Measurements from ENCODE around the gene OPALIN.

OPALIN gene

DNA sequence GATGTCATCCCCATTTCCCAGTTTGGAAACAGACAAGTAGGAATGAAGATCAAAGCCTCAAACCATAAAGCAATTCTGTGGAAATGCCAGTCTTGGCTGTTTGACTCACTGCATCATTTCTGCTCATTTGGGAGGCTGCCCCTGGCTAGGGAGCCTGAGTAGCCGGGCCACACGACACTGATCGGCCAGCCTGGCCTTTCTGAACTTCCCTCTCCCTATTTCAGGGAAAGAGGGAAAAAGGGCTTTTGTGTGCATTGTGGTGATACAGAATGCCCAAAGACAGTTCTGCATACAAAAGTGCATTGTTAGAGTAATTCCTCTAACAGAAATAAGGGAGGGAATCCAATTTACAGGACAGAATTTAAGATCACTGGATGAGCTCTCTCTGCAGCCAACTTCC is 41.7 kb upstream of the OPALIN start:
- H3K27me3 ChIP-seq (ENCODE audit: insufficient read depth, low read length), result no peaks in the 10 kb centered on the region
- no peak overlapping the region for H3K4me2 ChIP-seq (ENCODE audit: low read length)
- TF ChIP-seq, protein P1, sequence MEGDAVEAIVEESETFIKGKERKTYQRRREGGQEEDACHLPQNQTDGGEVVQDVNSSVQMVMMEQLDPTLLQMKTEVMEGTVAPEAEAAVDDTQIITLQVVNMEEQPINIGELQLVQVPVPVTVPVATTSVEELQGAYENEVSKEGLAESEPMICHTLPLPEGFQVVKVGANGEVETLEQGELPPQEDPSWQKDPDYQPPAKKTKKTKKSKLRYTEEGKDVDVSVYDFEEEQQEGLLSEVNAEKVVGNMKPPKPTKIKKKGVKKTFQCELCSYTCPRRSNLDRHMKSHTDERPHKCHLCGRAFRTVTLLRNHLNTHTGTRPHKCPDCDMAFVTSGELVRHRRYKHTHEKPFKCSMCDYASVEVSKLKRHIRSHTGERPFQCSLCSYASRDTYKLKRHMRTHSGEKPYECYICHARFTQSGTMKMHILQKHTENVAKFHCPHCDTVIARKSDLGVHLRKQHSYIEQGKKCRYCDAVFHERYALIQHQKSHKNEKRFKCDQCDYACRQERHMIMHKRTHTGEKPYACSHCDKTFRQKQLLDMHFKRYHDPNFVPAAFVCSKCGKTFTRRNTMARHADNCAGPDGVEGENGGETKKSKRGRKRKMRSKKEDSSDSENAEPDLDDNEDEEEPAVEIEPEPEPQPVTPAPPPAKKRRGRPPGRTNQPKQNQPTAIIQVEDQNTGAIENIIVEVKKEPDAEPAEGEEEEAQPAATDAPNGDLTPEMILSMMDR (IDR thresholded peaks at IDR 0.05; ENCODE audit: low read length), result no peak
- TF ChIP-seq EZH2 (IDR thresholded peaks at IDR 0.05; ENCODE audit: borderline replicate concordance, low read length), result no peak
- no peaks in the 10 kb centered on the region for H4K20me1 ChIP-seq (ENCODE audit: insufficient read depth, low read length)
- H3K79me2 ChIP-seq (ENCODE audit: insufficient read depth, low read length), result no peaks in the 10 kb centered on the region
- H2AFZ ChIP-seq (ENCODE audit: low read length), result no peak overlapping the region
- H3K4me3 ChIP-seq (ENCODE audit: low read depth, low read length, poor library complexity, severe bottlenecking), result no peak overlapping the region
- no peaks in the 10 kb centered on the region for H3K36me3 ChIP-seq (ENCODE audit: insufficient read depth, low read length)
- no peak overlapping the region for H3K9ac ChIP-seq (ENCODE audit: low read length)
- no peak overlapping the region for H3K27ac ChIP-seq (ENCODE audit: low read depth, low read length, poor library complexity, severe bottlenecking)
- H3F3A ChIP-seq (ENCODE audit: insufficient read depth, low read length), result no peaks in the 10 kb centered on the region
- no peaks in the 10 kb centered on the region for H3K9me2 ChIP-seq (ENCODE audit: low read depth, low read length)
- peaks cover 3% of the 10 kb centered on the region for H3K4me1 ChIP-seq (ENCODE audit: insufficient read depth, low read length, severe bottlenecking)
- no peaks in the 10 kb centered on the region for H3K9me3 ChIP-seq (ENCODE audit: low read length)

DNA sequence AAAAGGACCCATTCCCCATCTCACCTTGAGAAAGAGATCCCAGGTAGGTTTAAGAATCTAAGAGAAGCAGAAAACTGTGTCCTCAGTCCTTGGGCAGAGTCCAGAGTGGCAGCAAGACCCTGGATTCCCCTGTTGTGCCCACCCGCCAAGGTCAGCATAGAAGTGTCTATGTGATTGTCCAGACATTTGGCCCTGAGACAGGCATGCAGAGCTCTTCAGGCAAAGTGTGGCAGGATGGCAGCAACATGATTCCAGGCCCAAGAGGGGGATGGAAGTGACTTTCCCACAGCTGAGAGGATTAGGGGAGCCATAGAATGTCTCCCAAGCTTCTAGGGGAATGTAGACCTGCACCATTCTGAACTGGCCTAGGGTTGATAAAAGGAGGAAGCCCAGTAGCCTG is 39.1 kb upstream of the OPALIN start:
- Histone ChIP-seq H2AFZ (ENCODE audit: low read length) (no peak overlapping the region), H4K20me1 (ENCODE audit: insufficient read depth, low read length) (no peaks in the 10 kb centered on the region), H3K4me2 (ENCODE audit: low read length) (no peak overlapping the region), H3K4me1 (ENCODE audit: insufficient read depth, low read length, severe bottlenecking) (peaks cover 3% of the 10 kb centered on the region), H3K79me2 (ENCODE audit: insufficient read depth, low read length) (no peaks in the 10 kb centered on the region), H3K9me2 (ENCODE audit: low read depth, low read length) (no peaks in the 10 kb centered on the region), H3K9me3 (ENCODE audit: low read length) (no peaks in the 10 kb centered on the region), H3K4me3 (ENCODE audit: low read depth, low read length, poor library complexity, severe bottlenecking) (no peak overlapping the region), H3F3A (ENCODE audit: insufficient read depth, low read length) (no peaks in the 10 kb centered on the region), H3K9ac (ENCODE audit: low read length) (no peak overlapping the region), H3K27ac (ENCODE audit: low read depth, low read length, poor library complexity, severe bottlenecking) (no peak overlapping the region), H3K36me3 (ENCODE audit: insufficient read depth, low read length) (no peaks in the 10 kb centered on the region), H3K27me3 (ENCODE audit: insufficient read depth, low read length) (no peaks in the 10 kb centered on the region)
- no peak for TF ChIP-seq EZH2 (IDR thresholded peaks at IDR 0.05; ENCODE audit: borderline replicate concordance, low read length)
- TF ChIP-seq, protein P1 (IDR thresholded peaks at IDR 0.05; ENCODE audit: low read length), result no peak

DNA sequence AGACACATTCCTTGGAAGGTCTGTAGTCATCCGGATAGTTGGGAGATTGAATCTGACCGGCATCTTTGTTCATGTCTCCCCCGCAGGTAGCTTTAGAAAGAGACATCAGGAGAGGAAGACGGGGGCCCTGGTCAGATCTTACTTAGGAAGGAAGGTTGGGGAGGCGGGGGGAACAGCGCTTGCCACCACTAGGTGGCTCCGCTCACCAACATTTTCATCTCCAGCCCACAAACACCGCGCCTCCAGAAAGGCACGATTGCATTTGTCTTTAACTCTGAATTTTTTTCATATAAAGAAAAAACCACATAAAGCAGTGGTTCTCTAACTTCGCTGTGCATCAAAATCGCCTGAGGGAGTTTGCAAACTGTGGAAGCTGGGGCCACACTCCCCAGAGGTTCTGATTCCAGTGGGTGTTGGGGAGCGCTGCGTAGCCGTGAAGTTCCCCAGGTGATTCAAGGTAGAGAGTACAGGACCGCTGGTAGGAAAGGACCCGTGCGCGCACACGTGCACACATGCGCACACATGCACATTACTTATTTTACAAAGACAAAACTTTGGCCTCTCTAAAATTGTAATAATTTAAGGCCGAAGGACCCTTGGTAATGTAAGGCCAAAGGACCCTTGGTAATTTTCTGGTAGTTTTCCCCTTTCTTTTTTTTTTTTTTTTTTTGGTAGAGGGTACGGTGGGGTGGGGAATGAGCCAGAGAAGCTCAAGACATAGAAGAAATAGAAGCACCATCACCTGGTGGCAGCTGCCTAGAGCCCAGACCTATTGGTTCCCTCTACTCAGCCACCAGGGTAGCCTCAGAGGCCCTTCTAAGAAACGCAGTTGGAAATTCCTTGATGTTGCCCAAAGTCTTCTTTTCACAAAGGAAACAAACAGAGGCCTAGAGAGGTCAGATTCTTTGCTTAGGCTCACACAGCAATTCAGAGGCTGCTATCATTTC is 37.4 kb upstream of the OPALIN start:
- Histone ChIP-seq H3K4me3 (ENCODE audit: low read depth, low read length, poor library complexity, severe bottlenecking) (peak overlapping the region; percentile 30), H3K9me3 (ENCODE audit: low read length) (no peaks in the 10 kb centered on the region), H4K20me1 (ENCODE audit: insufficient read depth, low read length) (no peaks in the 10 kb centered on the region), H3K27ac (ENCODE audit: low read depth, low read length, poor library complexity, severe bottlenecking) (no peak overlapping the region), H3K9me2 (ENCODE audit: low read depth, low read length) (no peaks in the 10 kb centered on the region), H3K79me2 (ENCODE audit: insufficient read depth, low read length) (no peaks in the 10 kb centered on the region), H3F3A (ENCODE audit: insufficient read depth, low read length) (no peaks in the 10 kb centered on the region), H3K9ac (ENCODE audit: low read length) (no peak overlapping the region), H3K36me3 (ENCODE audit: insufficient read depth, low read length) (no peaks in the 10 kb centered on the region), H3K4me1 (ENCODE audit: insufficient read depth, low read length, severe bottlenecking) (peaks cover 3% of the 10 kb centered on the region), H2AFZ (ENCODE audit: low read length) (no peak overlapping the region), H3K27me3 (ENCODE audit: insufficient read depth, low read length) (no peaks in the 10 kb centered on the region), H3K4me2 (ENCODE audit: low read length) (peak overlapping the region; percentile 42; the same call in 1 of the 2 replicates)
- TF ChIP-seq, protein P1 (IDR thresholded peaks at IDR 0.05; ENCODE audit: low read length), result peak; percentile 67
- TF ChIP-seq EZH2 (IDR thresholded peaks at IDR 0.05; ENCODE audit: borderline replicate concordance, low read length), result no peak
